ENCODE results near the gene EIF4G3.
"Not testable (repeated sequence)": the region's sequence is repeated elsewhere in the genome, so short reads cannot be mapped to it uniquely, and the experiment has no call there.

The EIF4G3 gene

GRCh38 chr1:21184276-21184675, 7.6 kb upstream of the EIF4G3 start:
- no peak for DNase-seq (ENCODE audit: low spot score)

GRCh38 chr1:21182181-21182731, 5.6 kb upstream of the EIF4G3 start:
- DNase-seq (ENCODE audit: low spot score), result no peak

GRCh38 chr1:21178271-21178670, 1.6 kb upstream of the EIF4G3 start:
- not testable (repeated sequence) for DNase-seq (ENCODE audit: low spot score)

- DNase-seq (ENCODE audit: low spot score), result peak; percentile 54
Measured at GRCh38 chr1:21175670-21176581, 771 bp downstream of the EIF4G3 start.

GRCh38 chr1:21175324-21175669, 1.4 kb downstream of the EIF4G3 start:
- peak; percentile 50 for DNase-seq (ENCODE audit: low spot score)

- peak; percentile 15 for DNase-seq (ENCODE audit: low spot score)
Measured at GRCh38 chr1:21174654-21175323, 1.9 kb downstream of the EIF4G3 start.

GRCh38 chr1:21174230-21174629, 2.5 kb downstream of the EIF4G3 start:
- DNase-seq (ENCODE audit: low spot score), result no peak

GRCh38 chr1:21173096-21173495, 3.6 kb downstream of the EIF4G3 start:
- not testable (repeated sequence) for DNase-seq (ENCODE audit: low spot score)

- not testable (repeated sequence) for DNase-seq (ENCODE audit: low spot score)
Measured at GRCh38 chr1:21170837-21171236, 5.9 kb downstream of the EIF4G3 start.

GRCh38 chr1:21168444-21168843, 8.3 kb downstream of the EIF4G3 start:
- no peak for DNase-seq (ENCODE audit: low spot score)

GRCh38 chr1:21165646-21166045, 11.1 kb downstream of the EIF4G3 start:
- DNase-seq (ENCODE audit: low spot score), result no peak

- DNase-seq (ENCODE audit: low spot score), result no peak
Measured at GRCh38 chr1:21165076-21165475, 11.6 kb downstream of the EIF4G3 start.

GRCh38 chr1:21164266-21164665, 12.4 kb downstream of the EIF4G3 start:
- DNase-seq (ENCODE audit: low spot score), result no peak

GRCh38 chr1:21162740-21163464, 13.8 kb downstream of the EIF4G3 start:
- no peak for DNase-seq (ENCODE audit: low spot score)

- no peak for DNase-seq (ENCODE audit: low spot score)
Measured at GRCh38 chr1:21161842-21162241, 14.9 kb downstream of the EIF4G3 start.

GRCh38 chr1:21160263-21160796, 16.4 kb downstream of the EIF4G3 start:
- no peak for DNase-seq (ENCODE audit: low spot score)

GRCh38 chr1:21157868-21158267, 18.8 kb downstream of the EIF4G3 start:
- no peak for DNase-seq (ENCODE audit: low spot score)

- no peak for DNase-seq (ENCODE audit: low spot score)
Measured at GRCh38 chr1:21157054-21157453, 19.6 kb downstream of the EIF4G3 start.

- no peak for DNase-seq (ENCODE audit: low spot score)
Measured at GRCh38 chr1:21156019-21156418, 20.7 kb downstream of the EIF4G3 start.

GRCh38 chr1:21154717-21155116, 22.0 kb downstream of the EIF4G3 start:
- no peak for DNase-seq (ENCODE audit: low spot score)

- DNase-seq (ENCODE audit: low spot score), result no peak
Measured at GRCh38 chr1:21153388-21153787, 23.3 kb downstream of the EIF4G3 start.

GRCh38 chr1:21152423-21153100, 24.1 kb downstream of the EIF4G3 start:
- no peak for DNase-seq (ENCODE audit: low spot score)

Data from SW480 (cell line).